Measurements from ENCODE around the gene USH2A. TPM values are rescaled to one million over a fixed set of nuclear protein-coding genes. Genes with fewer than 3 reads are reported as not detected.
"Not testable (repeated sequence)": the region's sequence is repeated elsewhere in the genome, so short reads cannot be mapped to it uniquely, and the experiment has no call there.

Gene USH2A
- total RNA-seq, 2 donors from 2014 or later: 0.74 TPM; not detected in 1

- Histone ChIP-seq H3K36me3 (no peaks in the 10 kb centered on the region), H3K9me3 (no peaks in the 10 kb centered on the region), H3K4me1 (replicated peaks) (no peaks in the 10 kb centered on the region), H3K4me3 (no peak overlapping the region), H3K27me3 (replicated peaks; ENCODE audit: insufficient read depth) (no peaks in the 10 kb centered on the region), H3K27ac (no peak overlapping the region)
- 26% methylated on average over 1 of the region's 1 CpG for WGBS
- TF ChIP-seq POLR2A (IDR thresholded peaks at IDR 0.05) (no peak), POLR2AphosphoS5 (IDR thresholded peaks at IDR 0.05) (no peak), CTCF (IDR thresholded peaks at IDR 0.05) (no peak)
- intact Hi-C loops (cut with DNase I): no loop called here
- no peak for DNase-seq (ENCODE audit: low spot score)
Observed at GRCh38 chr1:216350186-216350585, 73.1 kb downstream of the USH2A start.

- H3K27ac ChIP-seq: no peak overlapping the region
- WGBS: 78% methylated on average over 3 of the region's 3 CpGs
- no peak for DNase-seq (ENCODE audit: low spot score)
- H3K4me3 ChIP-seq: no peak overlapping the region
- no peaks in the 10 kb centered on the region for H3K9me3 ChIP-seq
- TF ChIP-seq POLR2A (IDR thresholded peaks at IDR 0.05) (no peak), CTCF (IDR thresholded peaks at IDR 0.05) (no peak), POLR2AphosphoS5 (IDR thresholded peaks at IDR 0.05) (no peak)
- intact Hi-C loops (cut with DNase I): no loop called here
- no peaks in the 10 kb centered on the region for H3K36me3 ChIP-seq
- H3K4me1 ChIP-seq (replicated peaks): no peaks in the 10 kb centered on the region
- H3K27me3 ChIP-seq (replicated peaks; ENCODE audit: insufficient read depth): no peaks in the 10 kb centered on the region
Observed at GRCh38 chr1:216346526-216346925, 76.7 kb downstream of the USH2A start.

- H3K9me3 ChIP-seq; H3K27me3 ChIP-seq (replicated peaks; ENCODE audit: insufficient read depth); H3K36me3 ChIP-seq; H3K4me1 ChIP-seq (replicated peaks); intact Hi-C loops (cut with DNase I); H3K4me3 ChIP-seq; DNase-seq (ENCODE audit: low spot score); H3K27ac ChIP-seq: not testable (repeated sequence)
- WGBS: 79% methylated on average over 5 of the region's 5 CpGs
Observed at GRCh38 chr1:216340542-216340941, 82.7 kb downstream of the USH2A start.

- 86% methylated on average over 3 of the region's 3 CpGs for WGBS
Observed at GRCh38 chr1:216332462-216332861, 90.8 kb downstream of the USH2A start.

GRCh38 chr1:216332003-216332402 is 91.2 kb downstream of the USH2A start:
- H3K27me3 ChIP-seq (replicated peaks; ENCODE audit: insufficient read depth): no peaks in the 10 kb centered on the region
- intact Hi-C loops (cut with DNase I): no loop called here
- TF ChIP-seq POLR2A (IDR thresholded peaks at IDR 0.05) (no peak), CTCF (IDR thresholded peaks at IDR 0.05) (no peak), POLR2AphosphoS5 (IDR thresholded peaks at IDR 0.05) (no peak)
- H3K27ac ChIP-seq: no peak overlapping the region
- H3K36me3 ChIP-seq: no peaks in the 10 kb centered on the region
- 83% methylated on average over 2 of the region's 2 CpGs for WGBS
- H3K4me3 ChIP-seq: no peak overlapping the region
- no peaks in the 10 kb centered on the region for H3K4me1 ChIP-seq (replicated peaks)
- no peak for DNase-seq (ENCODE audit: low spot score)
- no peaks in the 10 kb centered on the region for H3K9me3 ChIP-seq

More at GRCh38 chr1:216332462-216332861, 90.8 kb downstream of the USH2A start:
- Histone ChIP-seq H3K9me3 (no peaks in the 10 kb centered on the region), H3K27me3 (replicated peaks; ENCODE audit: insufficient read depth) (no peaks in the 10 kb centered on the region), H3K36me3 (no peaks in the 10 kb centered on the region), H3K4me1 (replicated peaks) (no peaks in the 10 kb centered on the region), H3K27ac (no peak overlapping the region), H3K4me3 (no peak overlapping the region)
- no peak for DNase-seq (ENCODE audit: low spot score)
- no peak for TF ChIP-seq POLR2A (IDR thresholded peaks at IDR 0.05)
- no peak for TF ChIP-seq CTCF (IDR thresholded peaks at IDR 0.05)
- TF ChIP-seq POLR2AphosphoS5 (IDR thresholded peaks at IDR 0.05): no peak
- intact Hi-C loops (cut with DNase I): no loop called here

Measured in prostate gland (tissue), 2 donors.